Mucosa of gallbladder (tissue), 1 donor: Measurements from ENCODE around the gene RAB14. TPM values are rescaled to one million over a fixed set of nuclear protein-coding genes. Genes with fewer than 3 reads are reported as not detected.
"Not testable (repeated sequence)": the region's sequence is repeated elsewhere in the genome, so short reads cannot be mapped to it uniquely, and the experiment has no call there.

Experiments used
- DNase-seq: peaks from one replicate; pipeline ENCODE4 v3.0.0-alpha.2; 2020; ENCODE audit warnings: low spot score
- total RNA-seq: library from RNA; stranded (reverse); gene quantifications from one replicate; pipeline ENCODE4 v1.2.1, GENCODE V29; 2021
- donor health status: DM: no; HTN: no; CAD: no.

The RAB14 gene
- total RNA-seq, 1 donor from 2014 or later, result 72.3 TPM

GRCh38 chr9:121156263-121156731 is 45.4 kb downstream of the RAB14 start:
- no peak for DNase-seq

GRCh38 chr9:121154782-121155181 is 46.9 kb downstream of the RAB14 start:
- no peak for DNase-seq

GRCh38 chr9:121153642-121154041 is 48.0 kb downstream of the RAB14 start:
- no peak for DNase-seq

- DNase-seq, result no peak
Observed at GRCh38 chr9:121150188-121150587, 51.5 kb downstream of the RAB14 start.

GRCh38 chr9:121144482-121144881 is 57.2 kb downstream of the RAB14 start:
- DNase-seq, result peak; percentile 14

- no peak for DNase-seq
Observed at GRCh38 chr9:121143771-121144170, 57.9 kb downstream of the RAB14 start.

GRCh38 chr9:121141706-121142105 is 60.0 kb downstream of the RAB14 start:
- no peak for DNase-seq

- no peak for DNase-seq
Observed at GRCh38 chr9:121141306-121141705, 60.4 kb downstream of the RAB14 start.

- no peak for DNase-seq
Observed at GRCh38 chr9:121140162-121140561, 61.5 kb downstream of the RAB14 start.

- no peak for DNase-seq
Observed at GRCh38 chr9:121138973-121139372, 62.7 kb downstream of the RAB14 start.

- no peak for DNase-seq
Observed at GRCh38 chr9:121138561-121138960, 63.1 kb downstream of the RAB14 start.

- no peak for DNase-seq
Observed at GRCh38 chr9:121135642-121136041, 66.0 kb downstream of the RAB14 start.

- peak; percentile 27 for DNase-seq
Observed at GRCh38 chr9:121133104-121133816, 68.4 kb downstream of the RAB14 start.

- not testable (repeated sequence) for DNase-seq
Observed at GRCh38 chr9:121129384-121129783, 72.3 kb downstream of the RAB14 start.

Other genes with a start within 250 kb of the RAB14 start
- gene C5, start 151.6 kb downstream of the RAB14 start, total RNA-seq, result 6.2 TPM
- gene CNTRL, start 126.9 kb downstream of the RAB14 start, total RNA-seq, result 11.7 TPM
- 521 TPM for gene GSN, start 66.3 kb upstream of the RAB14 start, total RNA-seq
- gene STOM, start 168.4 kb upstream of the RAB14 start, total RNA-seq, result 259 TPM